ENCODE results near the gene ZNRF2.
"Not testable (repeated sequence)": the region's sequence is repeated elsewhere in the genome, so short reads cannot be mapped to it uniquely, and the experiment has no call there.

Gene ZNRF2

DNA sequence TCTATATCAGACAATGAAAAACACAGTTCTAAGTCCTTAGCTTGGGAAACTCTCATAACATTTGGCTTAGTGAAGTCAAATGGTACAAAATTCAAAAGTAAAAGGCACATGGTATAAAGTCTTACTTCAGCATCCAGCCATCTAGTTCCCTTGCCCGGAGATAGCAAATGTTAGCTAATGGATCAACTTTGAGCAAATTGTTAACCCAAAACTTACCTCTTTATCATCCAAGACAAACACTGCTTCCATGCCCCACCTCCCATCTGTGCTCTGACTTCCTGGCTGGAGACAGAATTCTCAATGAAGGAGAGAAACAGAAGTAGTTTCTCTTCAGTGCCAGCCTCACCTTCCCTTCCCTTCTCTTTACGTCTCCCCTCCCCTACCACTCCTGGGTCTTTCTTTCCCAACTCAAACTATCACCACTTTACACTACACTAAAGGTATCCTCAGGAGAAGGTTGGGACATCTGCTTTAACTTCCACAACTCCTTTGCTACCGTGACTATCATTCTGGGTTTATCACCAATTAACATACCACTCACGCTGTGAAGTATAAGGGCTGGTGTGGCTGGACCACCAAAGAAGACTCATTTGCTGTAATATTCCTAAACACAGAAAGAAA is 21.2 kb upstream of the ZNRF2 start:
- TF ChIP-seq, protein P1, sequence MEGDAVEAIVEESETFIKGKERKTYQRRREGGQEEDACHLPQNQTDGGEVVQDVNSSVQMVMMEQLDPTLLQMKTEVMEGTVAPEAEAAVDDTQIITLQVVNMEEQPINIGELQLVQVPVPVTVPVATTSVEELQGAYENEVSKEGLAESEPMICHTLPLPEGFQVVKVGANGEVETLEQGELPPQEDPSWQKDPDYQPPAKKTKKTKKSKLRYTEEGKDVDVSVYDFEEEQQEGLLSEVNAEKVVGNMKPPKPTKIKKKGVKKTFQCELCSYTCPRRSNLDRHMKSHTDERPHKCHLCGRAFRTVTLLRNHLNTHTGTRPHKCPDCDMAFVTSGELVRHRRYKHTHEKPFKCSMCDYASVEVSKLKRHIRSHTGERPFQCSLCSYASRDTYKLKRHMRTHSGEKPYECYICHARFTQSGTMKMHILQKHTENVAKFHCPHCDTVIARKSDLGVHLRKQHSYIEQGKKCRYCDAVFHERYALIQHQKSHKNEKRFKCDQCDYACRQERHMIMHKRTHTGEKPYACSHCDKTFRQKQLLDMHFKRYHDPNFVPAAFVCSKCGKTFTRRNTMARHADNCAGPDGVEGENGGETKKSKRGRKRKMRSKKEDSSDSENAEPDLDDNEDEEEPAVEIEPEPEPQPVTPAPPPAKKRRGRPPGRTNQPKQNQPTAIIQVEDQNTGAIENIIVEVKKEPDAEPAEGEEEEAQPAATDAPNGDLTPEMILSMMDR (IDR thresholded peaks at IDR 0.05; ENCODE audit: extremely low read depth, missing control alignments), result no peak
- no peak for DNase-seq (ENCODE audit: low spot score)

DNA sequence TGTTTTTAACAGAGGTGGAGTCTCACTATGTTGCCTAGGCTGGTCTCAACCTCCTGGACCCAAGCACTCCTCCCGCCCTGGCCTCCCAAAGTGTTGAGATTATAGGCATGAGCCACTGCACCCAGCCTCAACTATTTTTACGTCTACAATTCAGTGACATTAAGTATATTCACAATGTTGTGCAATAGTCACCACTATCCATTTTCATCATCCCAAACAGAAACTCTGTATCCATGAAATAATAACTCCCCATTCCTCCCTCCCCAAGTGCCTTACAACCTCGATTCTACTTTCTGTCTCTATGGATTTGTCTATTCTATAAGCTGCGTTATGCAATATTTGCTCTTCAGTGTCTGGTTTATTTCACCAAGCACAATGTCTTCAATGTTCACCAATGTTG is 20.3 kb upstream of the ZNRF2 start:
- TF ChIP-seq, protein P1 (IDR thresholded peaks at IDR 0.05; ENCODE audit: extremely low read depth, missing control alignments), result no peak

DNA sequence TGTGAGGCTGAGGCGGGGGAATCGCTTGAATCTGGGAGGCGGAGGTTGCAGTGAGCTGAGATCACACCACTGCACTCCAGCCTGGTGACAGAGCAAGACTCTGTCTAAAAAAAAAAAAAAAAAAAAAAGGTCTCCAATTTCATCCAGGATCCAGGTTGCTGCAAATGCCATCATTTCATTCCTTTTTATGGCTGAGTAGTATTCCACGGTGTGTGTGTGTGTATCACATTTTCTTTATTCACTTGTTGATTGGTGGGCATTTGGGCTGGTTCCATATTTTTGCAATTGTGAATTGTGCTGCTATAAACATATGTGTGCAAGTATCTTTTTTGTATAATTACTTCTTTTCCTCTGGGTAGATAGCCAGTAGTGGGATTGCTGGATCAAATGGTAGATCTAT is 19.2 kb upstream of the ZNRF2 start:
- not testable (repeated sequence) for DNase-seq (ENCODE audit: low spot score)

More for the DNA sequence above, 20.3 kb upstream of the ZNRF2 start:
- DNase-seq (ENCODE audit: low spot score), result no peak

DNA sequence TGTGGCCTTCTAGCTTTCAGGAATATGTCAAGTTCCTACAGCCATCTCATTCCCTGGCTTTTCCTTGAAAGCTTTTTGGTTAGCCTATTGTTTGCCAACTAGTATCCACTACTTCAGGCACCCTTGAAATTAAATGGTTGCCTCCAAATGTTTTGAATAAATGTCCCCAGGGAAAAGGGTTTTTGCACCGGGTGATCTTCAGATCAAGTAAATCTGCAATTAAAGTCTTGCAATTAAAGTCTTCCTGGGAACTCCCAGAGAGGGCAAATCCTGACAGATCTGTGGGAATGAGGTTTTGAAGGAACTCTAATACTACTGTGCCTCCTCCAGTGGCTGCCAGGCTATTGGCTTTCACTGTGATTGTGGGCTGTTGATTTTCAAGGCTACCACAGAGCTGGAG is 17.7 kb upstream of the ZNRF2 start:
- no peak for DNase-seq (ENCODE audit: low spot score)

DNA sequence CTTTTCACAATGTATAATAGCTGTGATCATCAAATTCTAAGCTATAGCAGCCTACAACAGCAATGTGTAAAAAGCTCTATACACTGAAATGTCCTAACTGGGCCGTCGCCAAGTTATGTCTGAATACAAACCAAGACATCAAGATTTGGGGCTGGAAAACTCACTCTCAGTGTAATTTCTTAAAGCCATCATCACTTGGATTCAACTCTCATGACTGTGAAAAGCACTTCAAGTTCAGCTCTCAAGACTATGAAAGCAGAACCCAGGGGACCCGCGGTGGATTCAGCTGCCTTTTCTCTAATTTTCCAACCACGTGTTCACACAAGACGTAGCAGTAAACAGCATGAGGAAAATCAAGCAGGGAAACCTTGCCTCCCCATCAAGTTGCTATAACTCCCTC is 15.8 kb upstream of the ZNRF2 start:
- TF ChIP-seq, protein P1 (IDR thresholded peaks at IDR 0.05; ENCODE audit: extremely low read depth, missing control alignments), result no peak
- no peak for DNase-seq (ENCODE audit: low spot score)

More for the DNA sequence above, 17.7 kb upstream of the ZNRF2 start:
- TF ChIP-seq, protein P1 (IDR thresholded peaks at IDR 0.05; ENCODE audit: extremely low read depth, missing control alignments), result no peak

DNA sequence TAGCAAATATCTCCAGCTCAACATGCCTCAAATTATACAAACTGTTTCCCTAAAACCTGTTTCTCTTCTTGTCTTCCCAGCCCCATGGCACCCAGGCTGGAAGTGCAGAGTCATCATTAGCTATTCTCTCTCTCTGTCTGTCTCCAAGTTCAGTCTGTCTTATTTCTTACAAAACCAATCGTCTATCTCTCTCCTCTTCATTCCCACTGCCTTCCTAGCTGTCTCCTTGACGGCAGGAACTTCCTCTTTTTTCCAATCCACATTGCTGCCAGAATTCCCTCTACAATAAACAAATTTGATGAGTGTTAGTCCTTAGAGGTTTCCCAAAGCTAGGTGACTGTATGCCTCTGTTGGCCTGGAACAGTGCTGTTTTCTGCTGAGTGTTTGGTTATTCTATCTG is 14.9 kb upstream of the ZNRF2 start:
- TF ChIP-seq, protein P1 (IDR thresholded peaks at IDR 0.05; ENCODE audit: extremely low read depth, missing control alignments), result no peak
- DNase-seq (ENCODE audit: low spot score), result no peak

DNA sequence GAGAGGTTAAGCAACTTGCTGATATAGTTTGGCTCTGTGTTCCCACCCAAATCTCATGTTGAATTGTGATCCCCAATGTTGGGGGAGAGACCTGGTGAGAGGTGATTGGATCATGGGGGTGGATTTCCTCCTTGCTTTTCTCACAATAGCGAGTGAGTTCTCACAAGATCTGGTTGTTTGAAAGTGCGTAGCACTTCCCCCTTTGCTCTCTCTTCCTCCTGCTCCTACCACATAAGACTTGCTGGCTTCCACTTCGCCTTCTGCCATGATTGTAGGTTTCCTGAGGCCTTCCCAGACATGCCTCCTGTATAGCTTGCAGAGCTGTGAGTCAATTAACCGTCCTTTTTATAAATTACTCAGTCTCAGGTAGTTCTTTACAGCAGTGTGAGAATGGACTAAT is 13.5 kb upstream of the ZNRF2 start:
- TF ChIP-seq, protein P1 (IDR thresholded peaks at IDR 0.05; ENCODE audit: extremely low read depth, missing control alignments), result no peak
- DNase-seq (ENCODE audit: low spot score), result no peak

DNA sequence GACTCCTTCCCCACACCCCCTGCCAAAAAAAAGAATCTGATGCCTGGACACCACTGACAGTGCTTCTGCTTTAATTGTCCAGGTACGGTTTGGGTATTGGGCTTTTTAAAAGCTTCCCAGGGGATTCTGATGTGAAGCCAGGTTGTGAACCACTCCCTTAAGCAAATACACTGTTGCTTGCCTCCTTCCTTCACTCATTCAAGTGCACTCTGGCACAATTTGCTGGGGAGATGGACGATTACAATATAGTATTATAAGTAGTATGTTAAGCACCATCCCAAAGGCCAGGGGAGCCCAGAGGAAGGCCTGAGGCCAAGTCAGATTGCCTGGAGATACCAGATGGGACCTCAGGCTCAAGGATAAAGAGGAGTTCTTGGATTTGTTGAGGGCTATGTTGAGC is 12.3 kb upstream of the ZNRF2 start:
- TF ChIP-seq, protein P1 (IDR thresholded peaks at IDR 0.05; ENCODE audit: extremely low read depth, missing control alignments), result no peak
- DNase-seq (ENCODE audit: low spot score), result no peak
